Smooth muscle cell (in vitro differentiated cells): Measurements from ENCODE around the gene MUCL1. TPM values are rescaled to one million over a fixed set of nuclear protein-coding genes. Genes with fewer than 3 reads are reported as not detected.

ENCODE experiments used
- DNase-seq: peaks from one replicate; lab custom pipeline; 2025; ENCODE audit not compliant: unreplicated experiment; lab: John Stamatoyannopoulos, UW
- H2AFZ ChIP-seq: fragments of 200-600 bp; sonication (generic); 2 replicates; pipeline ENCODE4 v1.6.0; 2016; ENCODE audit warnings: antibody characterized with exemption, low read depth, mild to moderate bottlenecking
- H3F3A ChIP-seq: fragments of 200-600 bp; sonication (generic); 2 replicates; pipeline ENCODE4 v1.6.0; 2017; ENCODE audit warnings: antibody characterized with exemption, low read depth
- H3K27ac ChIP-seq: fragments of 200-600 bp; sonication (generic); 2 replicates; pipeline ENCODE4 v1.5.1; 2016; ENCODE audit warnings: low read depth, mild to moderate bottlenecking
- H3K27me3 ChIP-seq: fragments of 200-600 bp; sonication (generic); 2 replicates; pipeline ENCODE4 v1.6.1; 2016; ENCODE audit warnings: low read depth, mild to moderate bottlenecking
- H3K36me3 ChIP-seq: fragments of 200-600 bp; sonication (generic); 2 replicates; pipeline ENCODE4 v1.5.1; 2016; ENCODE audit warnings: low read depth
- H3K4me1 ChIP-seq: fragments of 200-600 bp; sonication (generic); 2 replicates; pipeline ENCODE4 v1.5.1; 2016; ENCODE audit warnings: low read depth
- H3K4me2 ChIP-seq: fragments of 200-600 bp; sonication (generic); 2 replicates; pipeline ENCODE4 v1.6.0; 2016; ENCODE audit warnings: mild to moderate bottlenecking
- H3K4me3 ChIP-seq: fragments of 200-600 bp; sonication (generic); 2 replicates; pipeline ENCODE4 v1.5.1; 2016; ENCODE audit warnings: mild to moderate bottlenecking
- H3K79me2 ChIP-seq: fragments of 200-600 bp; sonication (generic); 2 replicates; pipeline ENCODE4 v1.6.0; 2016; ENCODE audit warnings: low read depth, mild to moderate bottlenecking
- H3K9ac ChIP-seq: fragments of 200-600 bp; sonication (generic); 2 replicates; pipeline ENCODE4 v1.6.0; 2016; ENCODE audit warnings: low read depth
- H3K9me3 ChIP-seq: fragments of 200-600 bp; sonication (generic); replicated peaks from 2 replicates; pipeline ENCODE4 v1.5.1; 2016; ENCODE audit warnings: low read depth
- H4K20me1 ChIP-seq: fragments of 200-600 bp; sonication (generic); 2 replicates; pipeline ENCODE4 v1.6.0; 2016; ENCODE audit warnings: low read depth
- WGBS: methylation state at CpG from one replicate; pipeline ENCODE4 v1.1.7; 2016; ENCODE audit warnings: low lambda C conversion rate; 5-methylcytosine and 5-hydroxymethylcytosine counted together
- polyA plus RNA-seq: library from polyadenylated mRNA; unstranded; fragments of >200 nt; fragmentation: Nextera tagmentation; extraction: Ambion mirVana; gene quantifications from 2 replicates; pipeline ENCODE4 v1.2.1, GENCODE V29; 2016
- total RNA-seq: library from RNA; depleted of rRNA; stranded (reverse); fragments of >200 nt; gene quantifications from 2 replicates; pipeline ENCODE4 v1.2.3, GENCODE V29; 2014
- TF ChIP-seq, protein P1 (sequence below): fragments of 200-600 bp; sonication (generic); IDR thresholded peaks from 2 replicates; pipeline ENCODE4 v1.5.1; 2017; ENCODE audit warnings: borderline replicate concordance, mild to moderate bottlenecking, antibody characterized with exemption; ENCODE audit not compliant: insufficient read depth, poor library complexity, severe bottlenecking

Gene MUCL1
- total and polyA plus RNA-seq, 2 experiments from 2014 or later: 3.7 to 11.8 TPM

DNA sequence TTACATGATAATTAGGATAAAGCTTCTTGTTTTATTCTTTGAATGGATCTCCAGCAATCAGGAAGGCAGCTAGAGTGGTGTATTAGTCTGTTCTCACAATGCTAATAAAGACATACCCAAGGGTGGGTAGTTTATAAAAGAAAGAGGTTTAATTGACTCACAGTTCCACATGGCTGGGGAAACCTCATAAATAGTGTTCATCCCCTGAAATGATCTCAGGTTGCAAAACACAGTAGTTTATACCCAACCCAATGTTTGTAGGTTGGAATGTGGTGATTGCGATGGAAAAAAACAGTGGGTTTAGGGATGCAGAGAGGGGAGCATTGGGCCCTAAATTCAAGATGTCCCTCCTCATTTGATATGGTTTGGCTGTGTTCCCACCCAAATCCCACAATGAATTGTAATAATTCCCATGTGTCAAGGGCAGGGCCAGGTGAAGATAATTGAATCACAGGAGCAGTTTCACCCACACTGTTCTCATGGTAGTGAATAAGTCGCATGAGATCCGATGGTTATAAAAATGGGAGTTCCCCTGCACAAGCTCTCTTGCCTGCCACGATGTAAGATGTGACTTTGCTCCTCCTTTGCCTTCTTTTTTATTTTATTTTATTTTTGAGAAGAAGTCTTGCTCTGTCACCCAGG, 11.5 kb downstream of the MUCL1 start:
- no peak for DNase-seq
- TF ChIP-seq, protein P1, sequence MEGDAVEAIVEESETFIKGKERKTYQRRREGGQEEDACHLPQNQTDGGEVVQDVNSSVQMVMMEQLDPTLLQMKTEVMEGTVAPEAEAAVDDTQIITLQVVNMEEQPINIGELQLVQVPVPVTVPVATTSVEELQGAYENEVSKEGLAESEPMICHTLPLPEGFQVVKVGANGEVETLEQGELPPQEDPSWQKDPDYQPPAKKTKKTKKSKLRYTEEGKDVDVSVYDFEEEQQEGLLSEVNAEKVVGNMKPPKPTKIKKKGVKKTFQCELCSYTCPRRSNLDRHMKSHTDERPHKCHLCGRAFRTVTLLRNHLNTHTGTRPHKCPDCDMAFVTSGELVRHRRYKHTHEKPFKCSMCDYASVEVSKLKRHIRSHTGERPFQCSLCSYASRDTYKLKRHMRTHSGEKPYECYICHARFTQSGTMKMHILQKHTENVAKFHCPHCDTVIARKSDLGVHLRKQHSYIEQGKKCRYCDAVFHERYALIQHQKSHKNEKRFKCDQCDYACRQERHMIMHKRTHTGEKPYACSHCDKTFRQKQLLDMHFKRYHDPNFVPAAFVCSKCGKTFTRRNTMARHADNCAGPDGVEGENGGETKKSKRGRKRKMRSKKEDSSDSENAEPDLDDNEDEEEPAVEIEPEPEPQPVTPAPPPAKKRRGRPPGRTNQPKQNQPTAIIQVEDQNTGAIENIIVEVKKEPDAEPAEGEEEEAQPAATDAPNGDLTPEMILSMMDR: no peak
- no peak overlapping the region for H3K9ac ChIP-seq

DNA sequence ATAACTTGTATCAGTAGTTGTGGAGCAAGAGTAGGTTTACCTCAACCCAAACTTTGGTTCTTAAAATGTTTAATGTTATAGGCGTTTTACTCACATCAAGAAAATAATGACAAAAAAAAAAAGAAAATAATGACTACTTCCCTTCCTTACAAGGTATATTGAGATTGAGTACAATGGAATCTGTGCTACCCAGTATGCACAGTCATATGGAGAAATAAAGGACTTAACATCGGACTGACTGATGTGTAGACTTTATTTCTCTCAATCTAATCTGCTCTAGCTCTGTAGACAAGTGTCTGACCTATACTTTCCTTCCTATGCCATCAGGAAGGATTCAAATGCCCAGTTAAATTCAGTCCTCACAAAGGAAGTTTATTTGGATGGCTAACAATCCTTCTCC, 14.4 kb downstream of the MUCL1 start:
- Histone ChIP-seq H3K79me2 (no peaks in the 10 kb centered on the region), H3K4me3 (no peak overlapping the region), H3K27ac (no peak overlapping the region), H3K9me3 (no peaks in the 10 kb centered on the region), H3K27me3 (no peaks in the 10 kb centered on the region), H4K20me1 (no peaks in the 10 kb centered on the region), H2AFZ (no peak overlapping the region), H3K9ac (no peak overlapping the region), H3F3A (no peaks in the 10 kb centered on the region), H3K4me2 (no peak overlapping the region), H3K36me3 (no peaks in the 10 kb centered on the region), H3K4me1 (no peaks in the 10 kb centered on the region)
- TF ChIP-seq, protein P1: no peak
- DNase-seq: no peak
- WGBS: 83% methylated on average over 2 of the region's 2 CpGs

More for the DNA sequence above, 11.5 kb downstream of the MUCL1 start:
- WGBS: 84% methylated on average over 4 of the region's 4 CpGs
- Histone ChIP-seq H3K4me3 (no peak overlapping the region), H3K27ac (no peak overlapping the region), H3K36me3 (no peaks in the 10 kb centered on the region), H4K20me1 (no peaks in the 10 kb centered on the region), H3K79me2 (no peaks in the 10 kb centered on the region), H3K9me3 (no peaks in the 10 kb centered on the region), H3K27me3 (no peaks in the 10 kb centered on the region), H3K4me1 (no peaks in the 10 kb centered on the region), H3K4me2 (no peak overlapping the region), H2AFZ (no peak overlapping the region), H3F3A (no peaks in the 10 kb centered on the region)

DNA sequence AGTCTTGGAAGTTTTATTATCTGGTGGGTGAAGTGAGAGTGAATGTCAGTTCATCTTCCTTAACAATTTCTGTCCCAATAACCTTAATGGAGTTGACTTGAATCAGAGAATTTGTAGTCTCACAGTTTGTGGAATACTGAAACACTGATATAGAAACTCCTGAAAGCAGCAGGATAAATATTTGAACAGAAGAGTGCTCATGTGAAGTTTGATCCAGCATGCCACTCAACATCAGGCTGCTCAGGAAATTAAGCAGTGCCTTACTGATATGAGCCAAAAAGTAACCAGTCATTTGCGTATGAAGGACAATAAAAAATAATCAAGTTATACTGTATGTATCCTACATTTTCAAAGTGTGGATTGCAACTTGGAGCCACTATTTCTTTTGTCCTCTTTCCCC, 15.7 kb downstream of the MUCL1 start:
- Histone ChIP-seq H2AFZ (no peak overlapping the region), H3K4me3 (no peak overlapping the region), H3K27ac (no peak overlapping the region), H4K20me1 (no peaks in the 10 kb centered on the region), H3K27me3 (no peaks in the 10 kb centered on the region), H3K9me3 (no peaks in the 10 kb centered on the region), H3K9ac (no peak overlapping the region), H3F3A (no peaks in the 10 kb centered on the region), H3K4me2 (no peak overlapping the region), H3K4me1 (no peaks in the 10 kb centered on the region), H3K79me2 (no peaks in the 10 kb centered on the region), H3K36me3 (no peaks in the 10 kb centered on the region)
- WGBS: 94% methylated on average over 1 of the region's 1 CpG
- DNase-seq: no peak
- TF ChIP-seq, protein P1: no peak

DNA sequence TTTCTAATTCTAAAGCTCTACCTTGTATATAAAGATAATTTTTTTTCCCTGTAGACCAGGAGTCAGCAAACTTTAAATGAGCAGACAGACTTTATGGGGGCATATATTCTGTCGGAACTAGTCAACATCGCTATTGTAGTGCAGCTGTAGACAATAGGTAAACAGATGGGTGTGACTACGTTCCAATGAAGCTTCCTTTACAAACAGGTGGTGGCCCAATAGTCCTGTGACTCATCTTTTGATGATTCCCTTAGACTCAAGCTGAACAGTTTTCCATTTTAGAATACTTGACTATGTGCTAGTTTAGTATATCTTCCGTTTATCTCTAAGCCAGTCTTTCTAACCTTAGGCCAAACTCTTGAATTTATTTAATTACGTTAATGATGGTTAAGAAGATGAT, 16.3 kb downstream of the MUCL1 start:
- WGBS: 88% methylated on average over 5 of the region's 5 CpGs
- Histone ChIP-seq H3K27me3 (no peaks in the 10 kb centered on the region), H3K36me3 (no peaks in the 10 kb centered on the region), H3K27ac (no peak overlapping the region), H3K4me1 (no peaks in the 10 kb centered on the region), H4K20me1 (no peaks in the 10 kb centered on the region), H2AFZ (no peak overlapping the region), H3K4me2 (no peak overlapping the region), H3K9me3 (no peaks in the 10 kb centered on the region), H3K9ac (no peak overlapping the region), H3F3A (no peaks in the 10 kb centered on the region), H3K79me2 (no peaks in the 10 kb centered on the region), H3K4me3 (no peak overlapping the region)
- TF ChIP-seq, protein P1: no peak
- no peak for DNase-seq
